DOHH2 (cell line): ENCODE data around the gene DLG1.

Experiments used
- H3F3A ChIP-seq: fragments of 200-600 bp; sonication (generic), shearing (Covaris generic); 2 replicates; pipeline ENCODE4 v1.6.0; 2016; ENCODE audit warnings: antibody characterized with exemption, mild to moderate bottlenecking; ENCODE audit not compliant: control insufficient read depth, insufficient read depth
- H3K27ac ChIP-seq: fragments of 200-600 bp; sonication (generic); 2 replicates; pipeline ENCODE4 v1.5.1; 2014; ENCODE audit warnings: low read depth, mild to moderate bottlenecking, low read length, moderate library complexity
- H3K27me3 ChIP-seq: fragments of 200-600 bp; sonication (generic); 2 replicates; pipeline ENCODE4 v1.6.1; 2014; ENCODE audit warnings: mild to moderate bottlenecking, low read length, mixed read lengths; ENCODE audit not compliant: control insufficient read depth
- H3K36me3 ChIP-seq: fragments of 200-600 bp; sonication (generic); 2 replicates; pipeline ENCODE4 v1.6.1; 2014; ENCODE audit warnings: mild to moderate bottlenecking, low read length, moderate library complexity, mixed read lengths; ENCODE audit not compliant: control insufficient read depth
- H3K4me1 ChIP-seq: fragments of 200-600 bp; sonication (generic); 2 replicates; pipeline ENCODE4 v1.6.1; 2014; ENCODE audit warnings: mild to moderate bottlenecking, low read length, mixed read lengths; ENCODE audit not compliant: control insufficient read depth
- H3K4me2 ChIP-seq: fragments of 200-600 bp; sonication (generic); 2 replicates; pipeline ENCODE4 v1.6.0; 2014; ENCODE audit warnings: mild to moderate bottlenecking, low read length, moderate library complexity
- H3K4me3 ChIP-seq: fragments of 200-600 bp; sonication (generic); 2 replicates; pipeline ENCODE4 v1.5.1; 2014; ENCODE audit warnings: mild to moderate bottlenecking, low read length, mixed read lengths
- H3K79me2 ChIP-seq: fragments of 200-600 bp; sonication (generic); 2 replicates; pipeline ENCODE4 v1.6.1; 2014; ENCODE audit warnings: mild to moderate bottlenecking, low read length, mixed read lengths; ENCODE audit not compliant: control insufficient read depth
- H3K9me2 ChIP-seq: fragments of 200-600 bp; sonication (generic); replicated peaks from 2 replicates; pipeline ENCODE4 v1.6.1; 2014; ENCODE audit warnings: mild to moderate bottlenecking, low read length, mixed read lengths; ENCODE audit not compliant: control insufficient read depth
- H3K9me3 ChIP-seq: fragments of 200-600 bp; sonication (generic); 2 replicates; pipeline ENCODE4 v1.6.1; 2014; ENCODE audit warnings: antibody characterized with exemption, low read length, mixed read lengths; ENCODE audit not compliant: control insufficient read depth, insufficient read depth
- H4K20me1 ChIP-seq: fragments of 200-600 bp; sonication (generic); 2 replicates; pipeline ENCODE4 v1.6.0; 2014; ENCODE audit warnings: low read depth, mild to moderate bottlenecking, antibody characterized with exemption, low read length, moderate library complexity; ENCODE audit not compliant: control insufficient read depth, insufficient read depth
- EZH2phosphoT487 ChIP-seq: fragments of 200-600 bp; sonication (generic); IDR thresholded peaks from 2 replicates; pipeline ENCODE4 v1.6.1; 2017; ENCODE audit warnings: borderline replicate concordance, mild to moderate bottlenecking, antibody characterized with exemption, low read length, moderate library complexity, mixed read lengths
- TF ChIP-seq, protein P1 (sequence below): fragments of 200-600 bp; sonication (generic); IDR thresholded peaks from one replicate; pipeline ENCODE4 v1.5.1; 2014; ENCODE audit warnings: antibody characterized with exemption, mild to moderate bottlenecking, low read depth, low read length; ENCODE audit not compliant: poor library complexity, severe bottlenecking

Gene DLG1

DNA sequence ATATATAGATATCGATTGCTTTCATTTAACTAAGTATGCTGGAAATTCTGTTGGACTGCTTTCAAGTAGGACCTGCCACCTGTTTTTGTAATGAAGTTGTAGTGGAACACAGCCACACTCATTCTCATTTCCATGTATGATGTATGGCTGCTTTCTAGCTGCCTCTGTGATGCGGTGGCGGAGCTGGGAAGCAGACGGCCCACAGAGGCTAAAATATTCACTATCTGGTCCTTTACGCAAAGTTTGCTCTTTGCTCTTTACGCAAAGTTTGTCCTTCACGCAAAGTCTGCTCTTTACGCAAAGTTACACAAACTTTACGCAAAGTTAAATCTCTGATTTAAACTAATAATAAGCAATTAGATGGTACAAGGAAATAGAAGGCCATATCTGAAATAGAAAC lies 91.5 kb downstream of the DLG1 start:
- Histone ChIP-seq H3K79me2 (peaks cover 95% of the 10 kb centered on the region), H3K9me2 (no peaks in the 10 kb centered on the region), H4K20me1 (peaks cover 3% of the 10 kb centered on the region; the same call in 1 of the 2 replicates), H3K36me3 (no peaks in the 10 kb centered on the region), H3K9me3 (no peaks in the 10 kb centered on the region), H3K4me3 (no peak overlapping the region), H3K4me2 (no peak overlapping the region), H3K4me1 (peaks cover 10% of the 10 kb centered on the region; the same call in 1 of the 2 replicates), H3F3A (no peaks in the 10 kb centered on the region), H3K27me3 (no peaks in the 10 kb centered on the region), H3K27ac (no peak overlapping the region)
- no peak for TF ChIP-seq EZH2phosphoT487
- TF ChIP-seq, protein P1, sequence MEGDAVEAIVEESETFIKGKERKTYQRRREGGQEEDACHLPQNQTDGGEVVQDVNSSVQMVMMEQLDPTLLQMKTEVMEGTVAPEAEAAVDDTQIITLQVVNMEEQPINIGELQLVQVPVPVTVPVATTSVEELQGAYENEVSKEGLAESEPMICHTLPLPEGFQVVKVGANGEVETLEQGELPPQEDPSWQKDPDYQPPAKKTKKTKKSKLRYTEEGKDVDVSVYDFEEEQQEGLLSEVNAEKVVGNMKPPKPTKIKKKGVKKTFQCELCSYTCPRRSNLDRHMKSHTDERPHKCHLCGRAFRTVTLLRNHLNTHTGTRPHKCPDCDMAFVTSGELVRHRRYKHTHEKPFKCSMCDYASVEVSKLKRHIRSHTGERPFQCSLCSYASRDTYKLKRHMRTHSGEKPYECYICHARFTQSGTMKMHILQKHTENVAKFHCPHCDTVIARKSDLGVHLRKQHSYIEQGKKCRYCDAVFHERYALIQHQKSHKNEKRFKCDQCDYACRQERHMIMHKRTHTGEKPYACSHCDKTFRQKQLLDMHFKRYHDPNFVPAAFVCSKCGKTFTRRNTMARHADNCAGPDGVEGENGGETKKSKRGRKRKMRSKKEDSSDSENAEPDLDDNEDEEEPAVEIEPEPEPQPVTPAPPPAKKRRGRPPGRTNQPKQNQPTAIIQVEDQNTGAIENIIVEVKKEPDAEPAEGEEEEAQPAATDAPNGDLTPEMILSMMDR: no peak

DNA sequence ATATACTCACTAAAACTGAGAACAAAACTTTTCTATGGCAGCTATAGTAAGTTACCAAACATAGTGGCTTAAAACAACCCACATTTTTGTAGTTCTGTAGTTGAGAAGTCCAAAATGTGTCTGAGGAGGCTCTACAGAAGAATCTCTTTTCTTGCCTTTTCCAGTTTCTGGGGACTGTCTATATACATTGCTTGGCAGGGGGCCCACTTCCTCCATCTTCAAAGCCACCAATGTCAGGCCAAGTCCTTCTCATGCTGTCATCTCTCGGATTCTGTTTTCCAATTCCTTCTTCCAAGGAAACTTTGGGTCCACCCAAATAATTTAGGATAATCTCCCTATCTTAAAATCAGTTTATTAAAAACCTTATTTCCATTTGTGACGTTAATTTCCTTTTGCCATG lies 92.7 kb downstream of the DLG1 start:
- Histone ChIP-seq H3F3A (no peaks in the 10 kb centered on the region), H3K4me2 (no peak overlapping the region), H3K79me2 (peaks cover 96% of the 10 kb centered on the region), H4K20me1 (peaks cover 3% of the 10 kb centered on the region; the same call in 1 of the 2 replicates), H3K36me3 (no peaks in the 10 kb centered on the region), H3K9me3 (no peaks in the 10 kb centered on the region), H3K4me1 (peaks cover 12% of the 10 kb centered on the region; the same call in 1 of the 2 replicates), H3K4me3 (no peak overlapping the region), H3K27me3 (no peaks in the 10 kb centered on the region), H3K9me2 (no peaks in the 10 kb centered on the region), H3K27ac (no peak overlapping the region)
- no peak for TF ChIP-seq EZH2phosphoT487
- TF ChIP-seq, protein P1: no peak

DNA sequence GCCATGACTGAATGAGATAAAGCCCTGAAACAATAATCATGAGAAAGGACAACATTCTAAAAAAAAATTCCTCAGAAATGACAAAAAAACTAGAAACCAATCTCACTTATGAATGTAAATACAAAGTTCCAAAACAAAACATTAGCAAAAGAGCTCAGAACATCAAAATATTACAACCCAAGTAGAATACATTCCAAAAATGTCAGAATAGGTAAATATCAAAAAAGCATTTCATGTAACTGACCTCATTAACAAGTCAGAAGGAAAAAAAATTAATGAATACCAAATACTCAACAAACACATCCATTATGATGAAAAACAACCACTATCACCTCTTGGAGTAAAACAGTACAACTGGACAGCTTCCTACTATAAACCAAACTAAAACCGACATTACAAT lies 93.1 kb downstream of the DLG1 start:
- Histone ChIP-seq H3K27me3 (no peaks in the 10 kb centered on the region), H3K9me3 (no peaks in the 10 kb centered on the region), H3K4me1 (peaks cover 13% of the 10 kb centered on the region; the same call in 1 of the 2 replicates), H3K4me2 (no peak overlapping the region), H4K20me1 (peaks cover 3% of the 10 kb centered on the region; the same call in 1 of the 2 replicates), H3K36me3 (no peaks in the 10 kb centered on the region), H3K79me2 (peaks cover 98% of the 10 kb centered on the region), H3K27ac (no peak overlapping the region), H3K4me3 (no peak overlapping the region), H3K9me2 (no peaks in the 10 kb centered on the region), H3F3A (no peaks in the 10 kb centered on the region)
- no peak for TF ChIP-seq EZH2phosphoT487
- TF ChIP-seq, protein P1: no peak

DNA sequence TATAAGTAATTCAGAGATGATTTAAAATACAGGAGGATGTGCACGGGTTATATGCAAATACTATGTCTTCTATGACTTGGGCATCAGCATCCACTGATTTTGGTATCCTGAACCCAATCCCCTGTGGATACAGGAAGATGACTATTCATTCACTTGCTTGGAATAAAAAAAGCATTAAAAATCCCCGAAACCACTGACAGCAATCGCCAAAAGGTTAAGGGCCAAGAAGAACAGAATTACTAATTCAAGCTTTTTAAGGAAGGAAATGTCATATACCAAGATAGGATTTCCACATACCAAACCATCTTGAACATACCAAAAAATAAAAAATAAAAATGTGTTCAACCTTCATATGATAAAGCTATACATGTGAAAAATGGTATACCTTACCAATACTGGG lies 93.7 kb downstream of the DLG1 start:
- H3K36me3 ChIP-seq: no peaks in the 10 kb centered on the region
- H3K4me2 ChIP-seq: no peak overlapping the region
- no peaks in the 10 kb centered on the region for H3K9me2 ChIP-seq
- no peaks in the 10 kb centered on the region for H3K27me3 ChIP-seq
- peaks cover 98% of the 10 kb centered on the region for H3K79me2 ChIP-seq
- H3K4me1 ChIP-seq: peaks cover 12% of the 10 kb centered on the region; the same call in 1 of the 2 replicates
- no peaks in the 10 kb centered on the region for H3K9me3 ChIP-seq
- no peak overlapping the region for H3K27ac ChIP-seq
- no peaks in the 10 kb centered on the region for H3F3A ChIP-seq
- H3K4me3 ChIP-seq: no peak overlapping the region
- H4K20me1 ChIP-seq: peaks cover 3% of the 10 kb centered on the region; the same call in 1 of the 2 replicates
- TF ChIP-seq EZH2phosphoT487: no peak
- TF ChIP-seq, protein P1: no peak
